ENCODE results near the gene FKBP7. TPM values are rescaled to one million over a fixed set of nuclear protein-coding genes. Genes with fewer than 3 reads are reported as not detected.

Gene FKBP7
- total and polyA plus RNA-seq, 8 donors = 1.1 to 5.4 (median 2.5) TPM

DNA sequence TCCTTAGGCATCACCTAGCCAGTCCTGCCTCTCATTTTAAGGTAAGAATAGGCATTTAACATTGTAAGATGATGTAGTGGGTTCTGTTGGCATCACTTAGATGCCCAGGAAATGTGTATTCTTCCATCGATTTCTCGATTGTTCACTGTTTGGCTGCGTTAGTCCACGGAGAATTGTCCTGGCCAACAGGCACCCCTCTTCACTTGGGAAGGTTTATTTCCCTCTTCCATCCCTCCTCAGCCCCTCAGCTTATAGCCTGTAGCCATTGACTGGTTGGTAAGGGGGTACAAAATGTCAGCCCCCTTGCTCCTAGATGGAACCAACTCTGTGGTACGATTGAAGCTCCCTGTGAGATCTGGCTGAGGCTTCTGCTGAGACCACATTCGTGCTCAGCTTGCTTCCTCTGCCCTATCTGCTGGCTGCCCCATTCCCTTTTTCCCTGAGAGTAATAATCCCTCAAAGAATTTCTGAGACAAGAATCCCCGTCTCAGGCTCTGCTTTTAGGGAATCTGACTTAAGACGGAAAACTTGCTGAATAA lies 45.3 kb upstream of the FKBP7 start:
- 31 to 46% methylated on average over 8 of the region's 8 CpGs for WGBS, 2 donors
- intact Hi-C loops (cut with DNase I) = no loop called here

DNA sequence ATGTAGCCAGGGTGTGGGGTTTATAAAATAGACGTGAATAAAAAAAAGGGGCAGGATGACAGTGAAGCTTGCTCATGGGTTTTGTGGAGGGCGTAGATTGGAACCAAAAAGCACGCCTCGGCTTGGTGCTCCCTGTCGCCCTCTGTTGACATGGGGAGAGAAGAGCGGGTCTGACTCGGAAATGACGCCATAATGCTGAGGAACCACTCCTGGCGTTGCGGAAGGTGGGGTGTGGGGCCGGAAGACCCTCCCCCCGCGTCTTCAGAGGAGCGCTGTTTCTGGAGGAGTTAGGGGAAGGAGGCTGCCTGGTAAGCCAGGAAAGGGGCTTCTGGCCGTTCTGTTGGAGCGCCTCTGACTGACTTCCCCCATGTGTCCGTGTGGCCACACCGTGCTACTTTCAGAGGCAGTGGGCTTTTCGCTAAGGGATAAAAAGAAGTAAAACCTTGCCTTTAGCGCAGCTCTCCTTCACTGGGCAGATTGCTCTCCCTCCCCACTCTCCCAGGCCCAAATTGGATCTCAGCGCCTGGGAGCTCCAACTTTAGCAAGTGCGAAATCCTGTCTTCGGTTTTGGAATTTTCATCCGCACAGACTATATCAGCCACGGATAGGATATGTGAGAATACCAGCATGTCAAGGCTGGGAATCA lies 44.7 kb upstream of the FKBP7 start:
- intact Hi-C loops (cut with DNase I) = no loop called here
- DNase-seq (peak; percentile 61 to 85 (median 78)), ATAC-seq (peak; percentile 96 to 99 (median 99)), FAIRE-seq (no peak)
- no peaks in the 10 kb centered on the region for H3K4me1 ChIP-seq
- H3K36me3 ChIP-seq = no peaks in the 10 kb centered on the region
- no peaks in the 10 kb centered on the region for H3K9me3 ChIP-seq
- WGBS, 2 donors = 16 to 27% methylated on average over 25 of the region's 25 CpGs
- H3K4me3 ChIP-seq = peak overlapping the region; percentile 37 to 70 (median 48)
- peak overlapping the region in 2 of 4 donors; percentile 20 to 57 for H3K27ac ChIP-seq
- TF ChIP-seq, protein P1, sequence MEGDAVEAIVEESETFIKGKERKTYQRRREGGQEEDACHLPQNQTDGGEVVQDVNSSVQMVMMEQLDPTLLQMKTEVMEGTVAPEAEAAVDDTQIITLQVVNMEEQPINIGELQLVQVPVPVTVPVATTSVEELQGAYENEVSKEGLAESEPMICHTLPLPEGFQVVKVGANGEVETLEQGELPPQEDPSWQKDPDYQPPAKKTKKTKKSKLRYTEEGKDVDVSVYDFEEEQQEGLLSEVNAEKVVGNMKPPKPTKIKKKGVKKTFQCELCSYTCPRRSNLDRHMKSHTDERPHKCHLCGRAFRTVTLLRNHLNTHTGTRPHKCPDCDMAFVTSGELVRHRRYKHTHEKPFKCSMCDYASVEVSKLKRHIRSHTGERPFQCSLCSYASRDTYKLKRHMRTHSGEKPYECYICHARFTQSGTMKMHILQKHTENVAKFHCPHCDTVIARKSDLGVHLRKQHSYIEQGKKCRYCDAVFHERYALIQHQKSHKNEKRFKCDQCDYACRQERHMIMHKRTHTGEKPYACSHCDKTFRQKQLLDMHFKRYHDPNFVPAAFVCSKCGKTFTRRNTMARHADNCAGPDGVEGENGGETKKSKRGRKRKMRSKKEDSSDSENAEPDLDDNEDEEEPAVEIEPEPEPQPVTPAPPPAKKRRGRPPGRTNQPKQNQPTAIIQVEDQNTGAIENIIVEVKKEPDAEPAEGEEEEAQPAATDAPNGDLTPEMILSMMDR (IDR thresholded peaks at IDR 0.05) = peak; percentile 31 to 62 (median 45)
- no peaks in the 10 kb centered on the region for H3K27me3 ChIP-seq

More for the DNA sequence above, 45.3 kb upstream of the FKBP7 start:
- H3K27ac ChIP-seq = peak overlapping the region in 1 of 4 donors; percentile 57
- ATAC-seq (peak in 3 of 4 donors; percentile 15 to 48 (median 19)), FAIRE-seq (no peak), DNase-seq (no peak)
- peak overlapping the region; percentile 37 to 70 (median 48) for H3K4me3 ChIP-seq
- H3K27me3 ChIP-seq = no peaks in the 10 kb centered on the region
- no peaks in the 10 kb centered on the region for H3K9me3 ChIP-seq
- no peaks in the 10 kb centered on the region for H3K36me3 ChIP-seq
- H3K4me1 ChIP-seq = no peaks in the 10 kb centered on the region
- TF ChIP-seq, protein P1 (IDR thresholded peaks at IDR 0.05) = no peak

DNA sequence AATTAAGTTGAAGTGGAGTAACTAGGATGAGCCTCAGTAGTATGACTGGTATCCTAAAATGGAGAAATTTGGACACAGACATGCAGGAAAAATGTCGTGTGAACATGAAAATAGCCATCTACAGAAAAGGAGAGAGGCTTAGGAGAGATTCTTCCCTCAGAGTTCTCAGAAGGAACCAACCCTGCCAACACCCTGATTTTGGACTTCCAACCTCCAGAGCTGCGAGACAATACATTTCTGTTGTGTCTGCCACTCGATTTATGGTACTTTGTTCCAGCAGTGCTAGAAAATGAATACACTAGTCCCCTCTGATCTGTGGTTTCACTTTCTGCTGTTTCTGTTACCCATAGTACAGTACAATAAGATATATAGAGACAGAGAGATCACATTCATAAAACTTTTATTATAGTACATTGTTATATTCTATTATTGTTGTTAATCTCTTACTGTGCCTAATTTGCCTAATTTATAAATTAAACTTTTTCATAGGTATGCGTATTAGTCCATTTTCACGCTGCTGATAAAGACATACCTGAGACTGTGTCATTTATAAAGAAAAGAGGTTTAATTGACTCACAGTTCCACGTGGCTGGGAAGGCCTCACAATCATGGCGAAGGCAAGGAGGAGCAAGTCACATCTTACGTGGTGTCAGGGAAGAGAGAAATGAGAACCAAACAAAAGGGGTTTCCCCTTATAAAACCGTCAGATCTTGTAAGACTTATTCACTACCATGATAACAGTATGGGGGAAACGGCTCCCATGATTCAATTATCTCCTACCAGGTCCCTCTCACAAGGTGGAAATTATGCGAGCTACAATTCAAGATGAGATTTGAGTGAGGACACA lies 43.1 kb upstream of the FKBP7 start:
- 93 to 94% methylated on average over 11 of the region's 11 CpGs for WGBS, 2 donors
- H3K4me1 ChIP-seq = no peaks in the 10 kb centered on the region
- ATAC-seq = no peak

DNA sequence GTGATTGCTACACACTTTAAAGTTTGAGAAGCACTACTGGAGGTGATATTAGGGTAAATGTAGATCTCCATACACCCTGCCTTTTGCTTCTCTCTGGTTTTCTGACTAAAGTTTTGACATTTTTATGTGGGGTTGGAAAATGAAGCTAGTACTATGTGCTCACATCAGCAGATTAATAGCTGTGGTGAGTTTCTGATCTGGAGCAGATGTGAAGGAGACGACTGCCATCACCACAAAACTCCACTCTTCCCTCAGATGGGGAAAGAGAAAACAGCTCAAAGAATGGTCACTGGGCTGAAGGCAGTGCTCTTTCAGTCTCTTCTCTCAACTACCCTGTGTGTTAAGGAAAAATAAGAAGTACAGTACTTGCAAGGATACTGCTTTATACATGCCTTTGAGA lies 39.1 kb upstream of the FKBP7 start:
- no peaks in the 10 kb centered on the region for H3K36me3 ChIP-seq
- no peak overlapping the region for H3K4me3 ChIP-seq
- H3K27ac ChIP-seq = no peak overlapping the region
- FAIRE-seq (no peak), DNase-seq (no peak), ATAC-seq (no peak)
- H3K27me3 ChIP-seq = no peaks in the 10 kb centered on the region
- WGBS, 2 donors = 67 to 79% methylated on average over 1 of the region's 1 CpG
- no peaks in the 10 kb centered on the region for H3K4me1 ChIP-seq
- no peaks in the 10 kb centered on the region for H3K9me3 ChIP-seq
- intact Hi-C loops (cut with DNase I) = no loop called here
- TF ChIP-seq, protein P1 (IDR thresholded peaks at IDR 0.05) = no peak

More for the DNA sequence above, 43.1 kb upstream of the FKBP7 start:
- Histone ChIP-seq H3K4me3 (no peak overlapping the region), H3K27me3 (no peaks in the 10 kb centered on the region), H3K27ac (no peak overlapping the region), H3K9me3 (no peaks in the 10 kb centered on the region), H3K36me3 (no peaks in the 10 kb centered on the region)
- DNase-seq (no peak), FAIRE-seq (no peak)
- TF ChIP-seq, protein P1 (IDR thresholded peaks at IDR 0.05) = no peak
- intact Hi-C loops (cut with DNase I) = no loop called here
